Vagina (tissue), 2 donors: ENCODE results near the gene OMP.

ENCODE experiments used
- POLR2A ChIP-seq, 2 donors: fragments of 450-650 bp; IDR thresholded peaks; one replicate each; pipeline ENCODE4 v1.6.1; 2017; ENCODE audit warnings: antibody characterized with exemption in 2 of 2, mild to moderate bottlenecking in 2 of 2, moderate library complexity in 2 of 2
- POLR2AphosphoS5 ChIP-seq, 2 donors: sonication (generic); formaldehyde crosslinking; IDR thresholded peaks; one replicate each; pipeline ENCODE4 v1.9.0; 2017; ENCODE audit warnings: antibody characterized with exemption in 2 of 2, mild to moderate bottlenecking in 2 of 2, low read depth in 1 of 2; ENCODE audit not compliant: insufficient read depth in 1 of 2
- TF ChIP-seq, protein P1 (sequence below), 3 experiments: fragments of 450-650 bp in 2 of 3; fragments of 200-600 bp in 1 of 3; sonication (generic) in 1 of 3; IDR thresholded peaks; one replicate each; pipeline ENCODE4 v1.5.1; 2017 to 2019; ENCODE audit warnings: antibody characterized with exemption in 3 of 3, mild to moderate bottlenecking in 2 of 3, moderate library complexity in 2 of 3

DNA sequence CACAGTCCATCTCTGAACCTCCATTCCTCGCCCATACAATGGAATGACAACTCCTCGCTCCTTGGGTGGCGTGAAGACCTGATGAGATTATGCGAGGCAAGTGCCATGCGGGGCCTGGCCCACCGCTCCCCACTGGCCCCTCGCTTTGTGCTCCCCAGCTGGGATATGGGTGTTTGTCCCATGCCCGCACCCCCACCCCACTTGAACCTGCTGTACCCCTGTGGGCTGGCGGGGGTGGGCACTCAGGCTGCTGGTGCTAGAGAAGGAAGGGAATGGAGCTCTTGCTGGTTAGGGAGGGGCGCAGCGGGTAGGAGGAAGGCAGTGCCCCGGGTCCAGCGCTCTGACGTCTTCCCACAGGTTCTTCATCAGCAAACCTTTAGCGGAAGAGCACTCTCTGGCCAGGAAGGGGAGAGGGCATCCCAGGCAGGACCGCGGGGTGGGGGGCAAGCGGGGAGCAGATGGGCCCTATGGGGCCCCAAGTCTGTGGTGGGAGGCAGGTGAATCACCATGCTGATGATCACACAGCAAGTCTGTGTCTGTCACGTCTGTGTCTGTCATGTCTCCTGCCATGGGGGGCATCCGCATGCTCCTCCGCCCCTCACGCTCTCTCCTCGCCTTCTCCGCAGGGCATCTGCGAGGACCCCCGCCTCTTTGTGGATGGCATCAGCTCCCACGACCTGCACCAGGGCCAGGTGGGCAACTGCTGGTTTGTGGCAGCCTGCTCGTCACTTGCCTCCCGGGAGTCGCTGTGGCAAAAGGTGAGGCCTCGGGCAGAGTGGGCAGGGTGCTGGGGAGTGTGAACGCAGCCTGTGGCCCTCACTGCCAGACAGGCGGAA is 9.4 kb upstream of the OMP start:
- TF ChIP-seq, protein P1, sequence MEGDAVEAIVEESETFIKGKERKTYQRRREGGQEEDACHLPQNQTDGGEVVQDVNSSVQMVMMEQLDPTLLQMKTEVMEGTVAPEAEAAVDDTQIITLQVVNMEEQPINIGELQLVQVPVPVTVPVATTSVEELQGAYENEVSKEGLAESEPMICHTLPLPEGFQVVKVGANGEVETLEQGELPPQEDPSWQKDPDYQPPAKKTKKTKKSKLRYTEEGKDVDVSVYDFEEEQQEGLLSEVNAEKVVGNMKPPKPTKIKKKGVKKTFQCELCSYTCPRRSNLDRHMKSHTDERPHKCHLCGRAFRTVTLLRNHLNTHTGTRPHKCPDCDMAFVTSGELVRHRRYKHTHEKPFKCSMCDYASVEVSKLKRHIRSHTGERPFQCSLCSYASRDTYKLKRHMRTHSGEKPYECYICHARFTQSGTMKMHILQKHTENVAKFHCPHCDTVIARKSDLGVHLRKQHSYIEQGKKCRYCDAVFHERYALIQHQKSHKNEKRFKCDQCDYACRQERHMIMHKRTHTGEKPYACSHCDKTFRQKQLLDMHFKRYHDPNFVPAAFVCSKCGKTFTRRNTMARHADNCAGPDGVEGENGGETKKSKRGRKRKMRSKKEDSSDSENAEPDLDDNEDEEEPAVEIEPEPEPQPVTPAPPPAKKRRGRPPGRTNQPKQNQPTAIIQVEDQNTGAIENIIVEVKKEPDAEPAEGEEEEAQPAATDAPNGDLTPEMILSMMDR (IDR thresholded peaks at IDR 0.05), result no peak
- TF ChIP-seq POLR2AphosphoS5 (IDR thresholded peaks at IDR 0.05; ENCODE audit: insufficient read depth in 1 of 2, low read depth in 1 of 2) (no peak), POLR2A (IDR thresholded peaks at IDR 0.05) (no peak)
